A172 (cell line): ENCODE data around the gene GBX2. TPM values are rescaled to one million over a fixed set of nuclear protein-coding genes. Genes with fewer than 3 reads are reported as not detected.

Experiments used
- DNase-seq: peaks from one replicate; pipeline ENCODE4 v3.0.0-alpha.2; 2015; ENCODE audit warnings: low spot score
- total RNA-seq: library from RNA; depleted of rRNA; stranded (reverse); fragments of >200 nt; shearing (Covaris generic); gene quantifications from 2 replicates; pipeline ENCODE4 v1.2.3, GENCODE V29; 2014

GBX2 gene
- total RNA-seq, 1 experiment from 2014 or later = 6.4 TPM

- DNase-seq = no peak
Measured at GRCh38 chr2:236167297-236168109, 683 bp downstream of the GBX2 start.

GRCh38 chr2:236166796-236167296 lies 1.3 kb downstream of the GBX2 start:
- DNase-seq = no peak

- DNase-seq = no peak
Measured at GRCh38 chr2:236165842-236166795, 2.1 kb downstream of the GBX2 start.

GRCh38 chr2:236164925-236165841 lies 3.0 kb downstream of the GBX2 start:
- DNase-seq = no peak

GRCh38 chr2:236164201-236164924 lies 3.8 kb downstream of the GBX2 start:
- no peak for DNase-seq

GRCh38 chr2:236163471-236164200 lies 4.5 kb downstream of the GBX2 start:
- DNase-seq = no peak

- DNase-seq = no peak
Measured at GRCh38 chr2:236162882-236163470, 5.2 kb downstream of the GBX2 start.

GRCh38 chr2:236162031-236162845 lies 5.9 kb downstream of the GBX2 start:
- DNase-seq = no peak

- DNase-seq = no peak
Measured at GRCh38 chr2:236161531-236161930, 6.7 kb downstream of the GBX2 start.

- no peak for DNase-seq
Measured at GRCh38 chr2:236161082-236161462, 7.1 kb downstream of the GBX2 start.

- no peak for DNase-seq
Measured at GRCh38 chr2:236160366-236161081, 7.7 kb downstream of the GBX2 start.

- DNase-seq = no peak
Measured at GRCh38 chr2:236159778-236160170, 8.4 kb downstream of the GBX2 start.

GRCh38 chr2:236158969-236159777 lies 9.0 kb downstream of the GBX2 start:
- DNase-seq = no peak

- DNase-seq = no peak
Measured at GRCh38 chr2:236157815-236158498, 10.2 kb downstream of the GBX2 start.

- DNase-seq = no peak
Measured at GRCh38 chr2:236157366-236157765, 10.8 kb downstream of the GBX2 start.

- no peak for DNase-seq
Measured at GRCh38 chr2:236156860-236157194, 11.4 kb downstream of the GBX2 start.
